Measurements from ENCODE around the gene PPP2R5E.
"Not testable (repeated sequence)": the region's sequence is repeated elsewhere in the genome, so short reads cannot be mapped to it uniquely, and the experiment has no call there.

PPP2R5E gene

GRCh38 chr14:63523735-63524426 lies 19.3 kb downstream of the PPP2R5E start:
- DNase-seq (ENCODE audit: insufficient read length, low spot score), result no peak
- peak; percentile 74 for FAIRE-seq

DNA sequence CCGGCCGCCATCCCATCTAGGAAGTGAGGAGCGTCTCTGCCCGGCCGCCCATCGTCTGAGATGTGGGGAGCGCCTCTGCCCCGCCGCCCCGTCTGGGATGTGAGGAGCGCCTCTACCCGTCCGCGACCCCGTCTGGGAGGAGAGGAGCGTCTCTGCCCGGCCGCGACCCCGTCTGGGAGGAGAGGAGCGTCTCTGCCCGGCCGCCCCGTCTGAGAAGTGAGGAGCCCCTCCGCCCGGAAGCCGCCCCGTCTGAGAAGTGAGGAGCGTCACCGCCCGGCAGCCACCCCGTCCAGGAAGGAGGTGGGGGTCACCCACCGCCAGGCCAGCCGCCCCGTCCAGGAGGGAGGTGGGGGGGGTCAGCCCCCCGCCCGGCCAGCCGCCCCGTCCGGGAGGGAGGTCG lies 20.7 kb downstream of the PPP2R5E start:
- not testable (repeated sequence) for FAIRE-seq; DNase-seq (ENCODE audit: insufficient read length, low spot score)

GRCh38 chr14:63517354-63517753 lies 25.8 kb downstream of the PPP2R5E start:
- DNase-seq (ENCODE audit: insufficient read length, low spot score) (no peak), FAIRE-seq (peak; percentile 86)

- DNase-seq (ENCODE audit: insufficient read length, low spot score), result no peak
- FAIRE-seq, result no peak
Observed at GRCh38 chr14:63515240-63515639, 27.9 kb downstream of the PPP2R5E start.

GRCh38 chr14:63513756-63514155 lies 29.4 kb downstream of the PPP2R5E start:
- peak; percentile 91 for FAIRE-seq
- no peak for DNase-seq (ENCODE audit: insufficient read length, low spot score)

DNA sequence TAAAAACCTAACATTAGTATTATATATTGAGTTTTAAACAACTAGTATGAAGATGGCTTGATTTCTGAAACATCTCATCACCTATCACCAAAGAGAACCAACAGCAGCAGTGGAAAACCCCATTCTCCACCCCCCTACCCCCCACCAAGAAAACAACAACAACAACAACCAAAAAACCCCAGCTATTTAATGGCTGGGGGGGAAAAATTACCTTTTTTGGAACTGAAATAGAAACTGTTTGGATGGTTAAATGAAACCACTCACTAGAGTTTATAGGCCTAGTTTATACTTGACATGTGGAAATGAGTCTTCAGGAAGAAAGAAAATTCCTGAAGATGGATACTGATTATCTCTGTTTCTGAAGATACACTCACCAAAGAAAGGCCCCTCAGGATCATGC lies 30.3 kb downstream of the PPP2R5E start:
- DNase-seq (ENCODE audit: insufficient read length, low spot score) (no peak), FAIRE-seq (no peak)

DNA sequence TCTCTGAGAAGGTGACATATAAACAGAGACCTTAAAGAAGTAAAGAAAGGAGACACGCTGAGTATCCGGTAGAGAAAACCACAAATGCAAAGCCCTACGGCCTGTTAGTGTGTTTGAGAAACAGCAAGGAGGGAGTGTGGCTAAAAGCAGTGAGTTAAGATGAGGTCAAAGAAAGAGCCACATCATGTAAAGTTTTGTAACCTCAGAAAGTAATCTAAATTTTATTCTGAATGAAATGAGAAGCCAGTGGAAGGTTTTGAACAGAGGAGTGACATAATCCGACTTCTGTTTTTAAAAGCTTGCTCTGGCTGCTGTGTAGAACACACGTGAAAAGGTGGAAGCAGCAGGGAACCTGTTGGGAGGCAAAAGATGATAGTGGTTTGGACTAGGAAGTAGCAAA lies 32.6 kb downstream of the PPP2R5E start:
- no peak for DNase-seq (ENCODE audit: insufficient read length, low spot score)
- no peak for FAIRE-seq

DNA sequence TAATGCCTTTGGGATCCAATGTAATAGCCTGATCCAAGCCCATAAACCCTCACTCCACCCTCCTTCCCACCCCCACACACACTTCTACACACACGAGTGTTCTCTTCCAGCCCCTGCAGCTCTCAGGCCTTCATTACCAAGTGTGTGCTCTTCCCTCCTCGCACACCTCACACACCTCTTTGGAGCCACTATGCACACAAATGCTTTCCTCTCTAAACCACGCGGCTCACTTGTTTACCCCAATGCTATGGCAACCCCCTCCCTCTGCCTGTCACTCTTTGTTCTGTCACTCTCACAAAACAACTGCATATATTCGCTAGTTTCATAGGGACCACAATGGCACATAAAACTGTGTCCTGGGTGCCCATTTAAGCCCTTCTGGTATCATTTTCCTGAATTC lies 35.1 kb downstream of the PPP2R5E start:
- FAIRE-seq (peak; percentile 86), DNase-seq (ENCODE audit: insufficient read length, low spot score) (no peak)

- peak; percentile 98 for FAIRE-seq
- no peak for DNase-seq (ENCODE audit: insufficient read length, low spot score)
Observed at GRCh38 chr14:63504648-63505047, 38.5 kb downstream of the PPP2R5E start.

DNA sequence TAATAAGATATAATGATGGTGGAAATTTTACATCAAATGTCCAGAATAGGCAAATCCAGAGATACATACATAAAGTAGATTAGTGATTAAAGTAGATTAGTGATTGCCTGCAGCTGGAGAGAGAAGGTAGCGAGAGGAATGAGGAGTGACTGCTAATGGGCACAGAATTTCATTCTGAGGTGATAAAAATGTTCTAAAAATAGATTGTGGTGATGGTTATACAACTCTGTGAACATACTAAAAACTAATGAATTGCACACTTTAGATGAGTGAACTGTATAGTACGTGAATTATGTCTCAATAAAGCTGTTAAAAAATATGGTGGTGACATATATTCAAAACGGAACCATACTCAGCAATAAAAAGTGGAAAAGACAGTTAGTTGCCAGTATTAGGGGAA lies 41.7 kb downstream of the PPP2R5E start:
- peak; percentile 94 for FAIRE-seq

DNA sequence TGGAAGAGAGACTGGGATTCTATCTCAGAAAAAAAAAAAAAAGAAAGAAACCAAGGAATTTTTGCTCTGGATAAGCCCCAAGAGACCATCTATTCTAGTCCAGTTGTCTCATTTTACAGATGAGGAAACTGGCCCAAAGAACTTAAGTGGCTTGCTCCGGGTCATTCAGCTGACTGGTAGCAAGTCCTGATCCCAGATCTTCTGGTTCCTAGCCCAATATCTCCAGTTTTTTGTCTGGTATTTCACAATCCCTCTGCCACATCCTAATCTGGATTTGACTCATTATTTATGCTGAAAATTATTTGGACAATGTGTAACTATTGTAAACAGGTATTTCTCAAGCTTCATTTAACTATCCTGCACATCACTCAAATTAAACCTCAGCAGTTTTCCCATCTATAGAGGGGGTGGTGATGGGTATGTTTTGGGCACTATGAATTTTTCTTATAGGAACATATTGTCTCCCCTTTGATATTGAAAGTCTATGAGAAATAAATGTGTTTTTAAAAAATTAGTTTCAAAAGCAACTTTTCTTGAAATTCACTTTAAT lies 43.4 kb downstream of the PPP2R5E start:
- FAIRE-seq, result peak; percentile 89

More for the DNA sequence above, 41.7 kb downstream of the PPP2R5E start:
- DNase-seq (ENCODE audit: insufficient read length, low spot score), result no peak

DNA sequence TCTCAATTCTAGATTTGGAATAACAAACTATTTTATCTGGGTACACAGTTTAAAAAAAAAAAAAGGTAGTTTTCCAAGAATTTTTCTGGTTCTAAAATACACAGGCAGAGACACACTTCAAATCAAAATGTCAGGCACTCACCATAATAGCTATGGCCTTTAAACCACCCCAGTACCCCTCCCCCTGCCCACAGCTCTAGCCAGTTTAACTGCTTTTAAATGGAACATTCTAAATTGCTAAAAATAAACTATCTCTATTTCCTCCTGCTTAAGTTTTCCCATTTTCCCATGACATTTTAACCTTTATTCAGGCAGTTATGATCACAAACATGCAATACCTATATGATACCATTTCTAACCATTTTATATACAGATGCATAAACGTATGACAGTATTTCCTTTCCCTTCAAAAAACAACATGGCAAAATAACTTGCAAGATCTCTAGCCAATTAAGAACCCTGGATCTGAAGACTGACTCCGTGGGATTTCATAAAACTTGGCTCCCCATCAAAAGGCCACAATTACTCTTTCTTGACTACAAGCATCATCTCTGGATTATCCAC lies 46.3 kb downstream of the PPP2R5E start:
- no peak for DNase-seq (ENCODE audit: insufficient read length, low spot score)
- peak; percentile 90 for FAIRE-seq

More for the DNA sequence above, 43.4 kb downstream of the PPP2R5E start:
- DNase-seq (ENCODE audit: insufficient read length, low spot score), result no peak

DNA sequence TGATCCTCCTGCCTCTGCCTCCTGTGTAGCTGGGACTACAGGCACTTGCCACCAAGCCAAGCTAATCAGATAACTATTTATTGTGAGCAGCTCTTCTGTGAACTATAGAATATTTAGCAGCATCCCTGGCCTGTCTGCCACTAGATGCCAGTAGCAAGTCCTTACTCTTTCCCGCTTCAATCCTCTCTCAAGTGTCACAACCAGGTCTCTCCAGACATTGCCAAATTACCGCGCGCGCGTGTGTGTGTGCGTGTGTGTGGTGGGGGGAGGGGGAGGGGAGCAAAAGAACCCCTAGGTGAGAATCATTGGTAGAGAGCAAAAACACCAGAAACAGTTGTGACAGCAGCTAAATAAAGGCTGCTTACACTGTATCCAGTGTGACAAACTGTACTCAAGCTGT lies 49.9 kb downstream of the PPP2R5E start:
- DNase-seq (ENCODE audit: insufficient read length, low spot score), result peak; percentile 81
- peak; percentile 96 for FAIRE-seq

DNA sequence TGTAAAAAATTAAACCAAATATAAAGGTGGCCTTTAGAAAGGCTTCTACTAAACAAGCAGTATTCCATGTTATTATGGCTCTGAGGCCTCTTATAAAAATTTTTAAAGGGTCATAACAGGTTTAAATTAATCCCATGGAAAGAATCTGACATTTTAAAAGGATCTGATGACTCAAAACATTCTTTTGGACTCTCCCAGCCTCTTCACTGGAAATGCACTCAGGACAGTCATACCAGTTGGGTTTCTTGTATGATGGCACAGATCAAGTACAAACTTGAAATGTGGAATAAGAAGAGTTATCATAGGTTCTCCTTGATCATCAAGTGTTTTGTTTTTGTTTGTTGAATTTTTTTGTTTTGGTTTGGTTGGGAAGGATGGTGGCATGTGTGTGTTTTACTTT lies 50.8 kb downstream of the PPP2R5E start:
- DNase-seq (ENCODE audit: insufficient read length, low spot score) (peak; percentile 90), FAIRE-seq (no peak)

- DNase-seq (ENCODE audit: insufficient read length, low spot score) (no peak), FAIRE-seq (no peak)
Observed at GRCh38 chr14:63487724-63488123, 55.5 kb downstream of the PPP2R5E start.

DNA sequence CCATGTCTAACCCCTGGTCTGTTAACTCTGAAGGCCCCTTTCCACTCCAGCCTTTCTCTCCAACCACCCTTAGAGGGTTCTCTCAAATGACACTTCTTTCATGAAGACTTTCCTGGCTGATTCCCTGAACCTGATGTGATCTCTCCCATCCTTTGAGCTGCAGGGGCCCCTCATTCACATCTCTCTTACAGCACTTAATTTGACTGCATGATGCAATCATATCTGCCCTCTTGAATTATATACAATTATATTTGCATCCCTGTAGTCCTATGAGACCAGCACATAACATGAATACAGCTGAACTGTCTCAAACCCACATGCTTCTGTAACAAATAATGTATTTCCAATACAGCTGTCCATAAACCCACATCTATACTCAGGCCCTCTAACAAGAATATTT lies 56.4 kb downstream of the PPP2R5E start:
- peak; percentile 94 for FAIRE-seq

DNA sequence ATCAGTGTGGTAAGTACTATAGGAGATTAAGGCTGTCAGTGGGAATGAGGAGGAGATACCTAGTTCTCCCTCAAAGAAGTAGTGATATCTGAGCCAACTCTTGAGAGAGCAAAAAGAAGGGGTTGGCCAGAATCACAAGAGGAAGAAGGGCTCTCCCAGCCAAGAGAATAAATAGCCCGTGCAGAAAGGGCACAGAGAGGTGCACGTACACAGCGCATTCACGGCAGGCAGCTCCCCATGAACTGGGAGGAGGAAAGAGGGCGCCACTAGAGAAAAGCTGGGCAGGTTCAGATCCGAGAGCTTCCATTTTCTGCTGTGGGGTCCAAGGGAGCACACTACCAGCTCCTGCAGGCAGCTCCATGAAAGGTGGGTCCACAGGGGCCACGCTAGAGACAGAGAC lies 59.9 kb downstream of the PPP2R5E start:
- DNase-seq (ENCODE audit: insufficient read length, low spot score), result no peak
- peak; percentile 92 for FAIRE-seq

More for the DNA sequence above, 56.4 kb downstream of the PPP2R5E start:
- DNase-seq (ENCODE audit: insufficient read length, low spot score), result no peak

DNA sequence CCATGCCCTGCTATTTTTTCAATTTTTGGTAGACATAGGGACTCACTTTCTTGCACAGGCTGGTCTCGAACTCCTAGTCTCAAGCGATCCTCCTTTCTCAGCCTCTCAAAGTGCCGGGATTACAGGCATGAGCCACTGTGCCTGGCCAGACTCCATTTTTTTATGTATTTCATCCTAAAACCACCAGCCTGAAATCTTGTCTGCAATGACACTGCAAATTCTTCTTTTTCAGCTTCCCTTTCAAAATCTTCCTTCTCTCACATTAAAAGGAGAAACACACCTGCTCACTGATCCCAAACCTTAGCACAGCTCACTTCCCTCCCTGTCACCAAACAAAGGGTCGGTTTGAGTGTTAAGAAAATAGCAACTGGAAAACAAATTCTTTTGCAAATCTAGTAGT lies 62.6 kb downstream of the PPP2R5E start:
- DNase-seq (ENCODE audit: insufficient read length, low spot score) (no peak), FAIRE-seq (peak; percentile 76)

DNA sequence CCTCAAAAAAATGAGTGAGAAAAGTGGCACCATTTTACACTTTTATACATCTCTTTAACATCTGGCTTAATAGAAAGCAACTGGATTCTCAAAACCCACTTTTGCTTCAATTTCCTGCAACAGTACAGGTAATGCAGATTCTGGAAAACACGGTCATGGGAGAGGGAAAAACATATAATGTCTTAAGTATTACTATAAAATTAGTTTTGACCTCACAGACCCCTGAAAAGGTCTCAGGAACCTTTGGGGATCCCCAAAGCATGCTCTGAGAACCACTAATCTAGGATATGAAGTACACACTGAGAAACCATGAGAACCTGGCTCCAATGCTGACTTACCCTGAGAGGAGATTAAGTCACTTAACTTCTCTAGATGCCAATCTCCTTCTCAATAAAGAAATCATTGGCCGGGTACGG lies 64.7 kb downstream of the PPP2R5E start:
- DNase-seq (ENCODE audit: insufficient read length, low spot score) (no peak), FAIRE-seq (no peak)

- DNase-seq (ENCODE audit: insufficient read length, low spot score) (no peak), FAIRE-seq (peak; percentile 40)
Observed at GRCh38 chr14:63478010-63478409, 65.2 kb downstream of the PPP2R5E start.

GRCh38 chr14:63477556-63477955 lies 65.6 kb downstream of the PPP2R5E start:
- FAIRE-seq, result no peak
- no peak for DNase-seq (ENCODE audit: insufficient read length, low spot score)

GRCh38 chr14:63475761-63476160 lies 67.4 kb downstream of the PPP2R5E start:
- DNase-seq (ENCODE audit: insufficient read length, low spot score) (no peak), FAIRE-seq (no peak)
